Measurements from ENCODE around the gene MYO9B. TPM values are rescaled to one million over a fixed set of nuclear protein-coding genes. Genes with fewer than 3 reads are reported as not detected.

MYO9B gene, protein sequence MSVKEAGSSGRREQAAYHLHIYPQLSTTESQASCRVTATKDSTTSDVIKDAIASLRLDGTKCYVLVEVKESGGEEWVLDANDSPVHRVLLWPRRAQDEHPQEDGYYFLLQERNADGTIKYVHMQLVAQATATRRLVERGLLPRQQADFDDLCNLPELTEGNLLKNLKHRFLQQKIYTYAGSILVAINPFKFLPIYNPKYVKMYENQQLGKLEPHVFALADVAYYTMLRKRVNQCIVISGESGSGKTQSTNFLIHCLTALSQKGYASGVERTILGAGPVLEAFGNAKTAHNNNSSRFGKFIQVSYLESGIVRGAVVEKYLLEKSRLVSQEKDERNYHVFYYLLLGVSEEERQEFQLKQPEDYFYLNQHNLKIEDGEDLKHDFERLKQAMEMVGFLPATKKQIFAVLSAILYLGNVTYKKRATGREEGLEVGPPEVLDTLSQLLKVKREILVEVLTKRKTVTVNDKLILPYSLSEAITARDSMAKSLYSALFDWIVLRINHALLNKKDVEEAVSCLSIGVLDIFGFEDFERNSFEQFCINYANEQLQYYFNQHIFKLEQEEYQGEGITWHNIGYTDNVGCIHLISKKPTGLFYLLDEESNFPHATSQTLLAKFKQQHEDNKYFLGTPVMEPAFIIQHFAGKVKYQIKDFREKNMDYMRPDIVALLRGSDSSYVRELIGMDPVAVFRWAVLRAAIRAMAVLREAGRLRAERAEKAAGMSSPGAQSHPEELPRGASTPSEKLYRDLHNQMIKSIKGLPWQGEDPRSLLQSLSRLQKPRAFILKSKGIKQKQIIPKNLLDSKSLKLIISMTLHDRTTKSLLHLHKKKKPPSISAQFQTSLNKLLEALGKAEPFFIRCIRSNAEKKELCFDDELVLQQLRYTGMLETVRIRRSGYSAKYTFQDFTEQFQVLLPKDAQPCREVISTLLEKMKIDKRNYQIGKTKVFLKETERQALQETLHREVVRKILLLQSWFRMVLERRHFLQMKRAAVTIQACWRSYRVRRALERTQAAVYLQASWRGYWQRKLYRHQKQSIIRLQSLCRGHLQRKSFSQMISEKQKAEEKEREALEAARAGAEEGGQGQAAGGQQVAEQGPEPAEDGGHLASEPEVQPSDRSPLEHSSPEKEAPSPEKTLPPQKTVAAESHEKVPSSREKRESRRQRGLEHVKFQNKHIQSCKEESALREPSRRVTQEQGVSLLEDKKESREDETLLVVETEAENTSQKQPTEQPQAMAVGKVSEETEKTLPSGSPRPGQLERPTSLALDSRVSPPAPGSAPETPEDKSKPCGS (N-terminal part only)
- total RNA-seq (2014; rRNA removed; shearing (Covaris generic)): 32.9 and 40.8 TPM in 2 replicates

DNA sequence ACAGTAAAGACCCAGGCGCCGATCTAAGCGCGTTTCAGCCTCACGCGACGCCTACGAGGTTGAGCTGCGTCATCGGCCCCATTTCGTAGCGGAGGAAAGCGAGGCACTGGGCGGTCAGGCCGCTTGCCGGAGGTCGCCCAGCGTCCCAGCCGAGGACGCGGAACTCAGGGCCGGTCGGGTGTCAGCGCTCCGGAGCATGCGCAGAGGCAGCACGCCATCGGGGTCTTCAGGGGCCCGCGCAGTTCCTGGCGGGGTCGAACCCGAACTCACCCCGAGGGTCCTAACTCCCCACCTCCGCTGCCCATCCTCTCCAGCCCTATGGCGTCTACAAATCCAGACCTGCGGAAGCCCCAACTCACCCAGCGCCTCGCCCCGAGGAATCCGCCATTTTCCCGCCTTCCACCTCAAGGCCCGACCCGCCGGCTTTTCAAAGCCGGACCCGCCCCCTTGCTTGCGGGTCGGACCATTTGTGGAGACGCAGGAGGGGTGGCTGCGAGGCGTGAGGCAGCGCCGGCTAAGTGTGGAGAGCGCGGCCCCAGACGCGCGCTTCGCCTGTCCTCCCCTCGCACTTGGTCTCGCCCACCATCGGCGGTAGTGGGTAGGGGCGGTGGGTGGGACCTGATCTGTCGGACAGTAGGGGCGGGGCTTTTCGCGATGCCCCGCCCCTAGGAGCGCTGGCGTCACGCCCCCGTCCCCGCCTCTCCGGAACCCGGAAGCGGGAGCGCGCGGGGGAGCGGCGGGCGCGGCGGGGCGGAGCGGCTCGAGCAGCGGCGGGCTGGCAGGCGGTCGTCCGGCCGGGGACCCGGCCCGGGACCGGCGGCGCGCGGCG is at the start of gene MYO9B, which contains the start of gene HAUS8:
MYO9B (plus strand) TSS at position 743 of the 829 bp plus-strand sequence. CDS start 25,941 bp downstream, outside the sequence.
HAUS8 (minus strand) TSS at position 418 of the 829 bp plus-strand sequence; CDS start at position 388, 30 bp downstream.
- H3K36me3 ChIP-seq (replicated peaks; ENCODE audit: control insufficient read depth, insufficient read depth, low read length): peaks cover 11% of the 10 kb centered on the region
- H3K27me3 ChIP-seq (ENCODE audit: control insufficient read depth, insufficient read depth, low read length): no peaks in the 10 kb centered on the region
- DNase-seq: peak; percentile 99
- H3K4me3 ChIP-seq (ENCODE audit: insufficient read depth, low read depth, low read length): peak within 1 kb of the TSS; percentile 82

DNA sequence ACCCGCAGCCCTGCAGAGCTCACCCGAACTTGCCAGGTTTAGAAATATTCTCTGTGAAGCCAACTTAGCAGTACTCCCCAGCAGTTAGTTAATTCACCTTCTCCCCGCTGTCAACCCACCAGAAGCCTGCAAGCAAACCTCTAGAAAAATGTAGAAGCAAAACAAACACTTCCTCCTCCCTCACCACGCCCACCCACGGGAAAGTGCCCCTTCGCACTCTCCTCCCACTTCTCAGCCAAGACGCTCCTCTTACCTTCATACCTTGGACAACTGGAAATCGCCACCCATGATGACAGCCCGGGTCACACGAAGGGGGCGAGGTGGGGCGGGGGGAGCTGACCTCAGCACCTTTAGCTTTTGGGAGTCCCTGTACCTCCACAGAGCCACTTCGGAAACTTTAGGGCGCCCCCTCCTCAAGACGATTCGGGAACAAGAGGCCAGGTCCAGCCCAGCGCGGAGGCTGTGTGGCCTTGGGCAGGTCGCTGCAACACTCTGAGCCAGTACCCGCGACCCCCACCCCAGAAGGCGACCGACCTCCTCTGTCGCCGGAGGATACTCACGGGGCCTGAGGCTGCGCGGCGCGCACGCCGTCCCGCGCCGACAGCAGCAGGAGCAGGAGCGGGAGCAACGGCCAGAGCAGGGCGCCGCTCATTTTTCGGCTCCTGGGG is 49.5 kb upstream of the MYO9B start:
- no peaks in the 10 kb centered on the region for H3K36me3 ChIP-seq (replicated peaks; ENCODE audit: control insufficient read depth, insufficient read depth, low read length)
- DNase-seq: peak; percentile 75
- H3K4me3 ChIP-seq (ENCODE audit: insufficient read depth, low read depth, low read length): peak overlapping the region; percentile 76
- H3K27me3 ChIP-seq (ENCODE audit: control insufficient read depth, insufficient read depth, low read length): peaks cover 10% of the 10 kb centered on the region

DNA sequence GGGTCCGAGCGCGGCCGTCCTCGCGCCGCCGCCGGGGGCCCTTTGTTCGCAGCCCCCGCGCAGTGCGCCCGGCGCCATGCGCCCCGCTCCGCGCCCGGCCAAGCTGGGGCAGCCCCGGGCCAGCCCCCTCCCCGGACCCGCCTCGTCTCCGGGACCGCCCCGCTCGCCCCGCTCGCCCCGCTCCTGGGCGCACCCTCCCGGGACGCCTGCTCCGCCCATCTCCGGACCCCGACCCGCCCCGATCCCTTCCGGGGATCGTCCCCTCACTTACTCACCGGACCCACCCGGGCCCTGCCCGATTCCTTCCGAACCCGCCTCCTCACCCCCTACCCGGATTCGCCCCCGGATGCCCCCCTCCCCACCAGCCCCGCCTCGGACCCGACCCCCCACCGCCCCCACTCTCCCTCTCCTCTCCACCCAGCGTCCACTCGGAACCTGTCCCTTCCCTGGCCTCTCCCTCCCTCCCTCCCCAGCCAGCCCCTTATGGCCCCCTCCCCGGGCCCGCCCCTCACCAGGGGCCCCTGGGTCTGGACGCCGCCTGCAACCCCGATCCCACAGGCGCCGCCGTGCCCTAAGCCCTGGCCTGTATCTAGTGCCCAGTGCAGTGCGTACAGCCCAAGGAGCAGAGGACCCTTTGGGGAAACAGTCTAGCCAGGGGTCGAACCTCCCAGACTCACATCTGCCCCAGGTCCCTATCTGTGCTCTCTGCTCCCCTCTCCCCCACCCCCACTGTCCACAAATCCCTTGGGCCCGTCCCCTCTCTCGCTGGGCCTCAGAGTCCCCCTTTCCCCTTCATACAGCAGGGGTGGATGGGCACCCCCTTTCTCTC is 48.7 kb upstream of the MYO9B start, which contains the start of gene CPAMD8:
CPAMD8 (minus strand) TSS at position 105 of the 829 bp plus-strand sequence. CDS start 168 bp downstream, outside the sequence.
- peaks cover 10% of the 10 kb centered on the region for H3K27me3 ChIP-seq (ENCODE audit: control insufficient read depth, insufficient read depth, low read length)
- H3K4me3 ChIP-seq (ENCODE audit: insufficient read depth, low read depth, low read length): peak within 1 kb of the TSS; percentile 76
- peak; percentile 95 for DNase-seq
- no peaks in the 10 kb centered on the region for H3K36me3 ChIP-seq (replicated peaks; ENCODE audit: control insufficient read depth, insufficient read depth, low read length)

DNA sequence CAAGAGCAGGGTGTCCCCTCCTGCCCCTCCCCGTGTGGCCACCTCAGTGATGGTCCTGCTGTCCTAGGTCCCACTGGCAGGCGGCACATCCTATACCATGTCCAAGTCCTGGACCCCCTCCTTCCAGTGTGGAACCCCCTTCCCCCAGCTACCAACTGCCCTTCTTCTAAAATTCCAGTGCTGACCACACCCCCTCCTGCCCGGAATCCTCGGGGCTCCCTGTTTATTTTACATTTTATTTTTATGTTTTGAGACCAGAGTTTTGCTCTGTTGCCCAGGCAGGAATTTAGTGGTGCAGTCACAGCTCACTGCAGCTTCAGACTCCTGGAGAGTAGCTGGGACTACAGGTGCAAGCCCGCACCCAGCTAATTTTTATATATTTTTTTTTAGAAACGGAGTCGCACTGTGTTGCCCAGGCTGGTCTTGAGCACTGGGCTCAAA is 48.0 kb upstream of the MYO9B start:
- Histone ChIP-seq H3K4me3 (ENCODE audit: insufficient read depth, low read depth, low read length) (peak overlapping the region; percentile 40; the same call in 1 of the 2 replicates), H3K27me3 (ENCODE audit: control insufficient read depth, insufficient read depth, low read length) (peaks cover 10% of the 10 kb centered on the region), H3K36me3 (replicated peaks; ENCODE audit: control insufficient read depth, insufficient read depth, low read length) (no peaks in the 10 kb centered on the region)
- DNase-seq: no peak

DNA sequence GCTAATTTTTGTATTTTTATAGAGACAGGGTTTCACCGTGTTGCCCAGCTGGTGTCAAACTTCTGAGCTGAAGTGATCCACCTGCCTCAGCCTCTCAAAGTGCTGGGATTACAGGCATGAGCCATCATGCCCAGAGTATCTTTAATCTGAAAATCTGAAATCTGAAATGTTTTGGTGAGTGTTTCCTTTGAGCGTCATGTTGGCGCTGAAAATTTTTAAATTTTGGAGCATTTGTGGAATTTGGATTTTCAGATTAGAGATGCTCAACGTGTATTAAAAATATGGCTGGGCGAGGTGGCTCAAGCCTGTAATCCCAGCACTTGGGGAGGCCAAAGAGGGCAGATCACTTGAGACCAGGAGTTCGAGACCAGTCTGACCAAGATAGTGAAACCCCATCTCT is 43.8 kb upstream of the MYO9B start:
- DNase-seq: no peak
- no peaks in the 10 kb centered on the region; the same call in 1 of the 2 replicates for H3K27me3 ChIP-seq (ENCODE audit: control insufficient read depth, insufficient read depth, low read length)
- H3K36me3 ChIP-seq (replicated peaks; ENCODE audit: control insufficient read depth, insufficient read depth, low read length): no peaks in the 10 kb centered on the region
- no peak overlapping the region for H3K4me3 ChIP-seq (ENCODE audit: insufficient read depth, low read depth, low read length)

DNA sequence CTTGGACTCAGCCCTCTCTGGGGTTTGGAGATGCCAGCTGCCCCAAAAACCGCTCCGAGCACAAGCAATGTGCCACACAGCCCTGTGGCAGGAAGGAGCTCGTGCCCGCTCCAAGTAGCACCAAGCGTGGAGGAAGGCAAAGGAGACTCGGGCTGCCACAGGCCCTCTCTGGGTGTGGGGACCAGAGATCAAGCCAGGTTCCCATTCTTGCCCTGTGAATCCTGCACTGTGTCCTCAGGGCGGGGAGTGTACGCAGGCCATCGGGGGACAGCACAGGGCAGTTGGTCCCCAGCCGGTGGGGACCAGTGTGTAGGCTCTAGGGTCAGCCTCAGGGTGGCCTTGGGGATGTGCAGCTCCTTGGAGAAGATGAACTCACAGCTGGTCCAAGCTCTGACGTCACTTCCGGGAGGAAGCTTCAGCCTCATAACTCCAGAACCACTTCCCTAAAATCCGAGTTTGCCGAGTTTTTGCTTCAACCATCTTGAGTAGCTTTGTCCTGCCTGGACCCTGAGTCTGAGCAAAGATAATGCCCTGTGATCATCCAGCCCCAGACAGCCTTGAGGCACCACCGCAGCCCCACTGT is 39.6 kb upstream of the MYO9B start:
- Histone ChIP-seq H3K36me3 (replicated peaks; ENCODE audit: control insufficient read depth, insufficient read depth, low read length) (no peaks in the 10 kb centered on the region), H3K4me3 (ENCODE audit: insufficient read depth, low read depth, low read length) (no peak overlapping the region), H3K27me3 (ENCODE audit: control insufficient read depth, insufficient read depth, low read length) (no peaks in the 10 kb centered on the region)
- peak; percentile 30 for DNase-seq

DNA sequence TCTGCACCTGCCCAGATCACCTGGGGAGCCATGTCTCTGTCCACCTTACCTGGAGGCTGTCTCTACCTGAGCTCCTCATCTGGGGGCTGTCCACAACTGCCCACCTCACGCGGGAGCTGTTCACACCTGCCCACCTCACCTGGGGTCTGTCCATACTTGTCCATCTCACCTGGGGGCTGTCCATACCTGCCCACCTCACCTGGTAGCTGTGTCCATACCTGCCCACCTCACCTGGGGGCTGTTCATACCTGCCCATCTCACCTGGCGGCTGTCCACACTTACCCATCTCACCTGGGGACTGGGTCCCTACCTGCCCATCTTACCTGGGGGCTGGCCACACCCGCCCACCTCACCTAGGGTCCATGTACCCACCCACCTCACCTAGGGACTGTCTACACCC is 38.9 kb upstream of the MYO9B start:
- no peak overlapping the region for H3K4me3 ChIP-seq (ENCODE audit: insufficient read depth, low read depth, low read length)
- no peaks in the 10 kb centered on the region for H3K27me3 ChIP-seq (ENCODE audit: control insufficient read depth, insufficient read depth, low read length)
- DNase-seq: no peak
- no peaks in the 10 kb centered on the region for H3K36me3 ChIP-seq (replicated peaks; ENCODE audit: control insufficient read depth, insufficient read depth, low read length)

DNA sequence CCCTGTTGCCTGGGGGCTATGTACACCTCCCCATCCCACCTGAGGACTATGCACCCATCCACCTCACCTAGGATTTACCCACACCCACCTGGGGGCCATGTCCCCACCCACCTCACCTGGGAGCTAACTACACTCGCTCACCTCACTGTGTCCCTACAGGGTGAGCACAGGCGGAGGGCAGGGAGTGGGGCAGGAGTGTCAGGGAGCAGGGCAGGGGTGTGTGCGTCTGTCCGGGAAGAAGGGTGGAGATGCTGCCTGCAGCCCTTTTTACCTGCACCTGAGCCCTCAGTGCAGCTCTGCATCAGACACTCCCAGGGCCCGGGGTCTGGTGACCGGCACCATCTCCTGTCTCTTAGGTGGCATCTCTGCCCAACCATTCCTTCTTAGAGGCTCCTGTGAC is 38.4 kb upstream of the MYO9B start:
- Histone ChIP-seq H3K36me3 (replicated peaks; ENCODE audit: control insufficient read depth, insufficient read depth, low read length) (no peaks in the 10 kb centered on the region), H3K27me3 (ENCODE audit: control insufficient read depth, insufficient read depth, low read length) (no peaks in the 10 kb centered on the region), H3K4me3 (ENCODE audit: insufficient read depth, low read depth, low read length) (no peak overlapping the region)
- peak; percentile 36 for DNase-seq

DNA sequence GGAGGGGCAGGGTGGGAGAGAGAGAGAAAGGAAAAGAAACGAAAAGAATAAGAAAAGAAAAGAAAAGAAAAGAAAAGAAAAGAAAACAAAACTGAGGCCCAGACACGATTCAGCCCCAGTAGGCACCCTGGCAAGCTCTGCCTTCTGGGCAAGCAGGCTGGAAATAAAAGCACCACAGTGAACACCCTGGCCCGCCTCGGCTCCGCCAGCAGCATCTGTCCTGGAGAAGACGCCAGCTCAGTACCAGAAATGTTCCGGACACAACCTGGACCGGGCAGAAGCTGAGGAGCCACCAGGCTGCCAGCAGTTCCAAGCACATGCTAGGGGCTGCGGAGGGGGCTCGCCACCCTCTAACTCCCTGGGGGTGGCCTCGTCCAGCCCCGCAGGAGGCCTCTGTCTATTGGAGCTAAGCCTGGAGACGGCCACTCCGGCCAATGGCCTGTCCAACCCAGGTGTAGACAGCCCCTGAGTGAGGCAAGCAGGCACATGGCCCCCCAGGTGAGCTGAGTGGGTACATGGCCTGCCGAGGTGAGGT is 37.5 kb upstream of the MYO9B start:
- H3K4me3 ChIP-seq (ENCODE audit: insufficient read depth, low read depth, low read length): no peak overlapping the region
- H3K36me3 ChIP-seq (replicated peaks; ENCODE audit: control insufficient read depth, insufficient read depth, low read length): no peaks in the 10 kb centered on the region
- H3K27me3 ChIP-seq (ENCODE audit: control insufficient read depth, insufficient read depth, low read length): no peaks in the 10 kb centered on the region
- peak; percentile 48 for DNase-seq

DNA sequence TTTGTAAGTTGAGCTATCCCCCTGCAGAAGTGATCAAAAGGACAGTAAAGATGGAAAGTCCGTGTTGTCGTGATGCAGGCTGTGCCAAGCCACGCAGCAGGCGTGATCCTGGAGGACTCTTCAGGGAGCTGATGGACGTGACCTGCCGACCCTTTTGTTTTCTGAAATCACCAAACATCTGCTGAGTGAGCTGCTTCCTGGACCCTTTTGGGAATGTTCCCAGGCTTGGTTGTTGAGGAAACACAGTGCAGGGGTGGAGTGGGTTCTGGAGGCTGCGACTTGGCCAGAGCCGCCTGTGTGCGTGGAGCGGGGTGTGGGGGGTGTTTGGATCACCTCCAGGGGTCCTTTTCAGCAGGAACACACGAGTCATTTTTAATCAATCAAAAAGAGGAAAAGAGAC is 33.6 kb upstream of the MYO9B start:
- no peaks in the 10 kb centered on the region for H3K27me3 ChIP-seq (ENCODE audit: control insufficient read depth, insufficient read depth, low read length)
- no peaks in the 10 kb centered on the region for H3K36me3 ChIP-seq (replicated peaks; ENCODE audit: control insufficient read depth, insufficient read depth, low read length)
- H3K4me3 ChIP-seq (ENCODE audit: insufficient read depth, low read depth, low read length): no peak overlapping the region
- peak; percentile 46 for DNase-seq

DNA sequence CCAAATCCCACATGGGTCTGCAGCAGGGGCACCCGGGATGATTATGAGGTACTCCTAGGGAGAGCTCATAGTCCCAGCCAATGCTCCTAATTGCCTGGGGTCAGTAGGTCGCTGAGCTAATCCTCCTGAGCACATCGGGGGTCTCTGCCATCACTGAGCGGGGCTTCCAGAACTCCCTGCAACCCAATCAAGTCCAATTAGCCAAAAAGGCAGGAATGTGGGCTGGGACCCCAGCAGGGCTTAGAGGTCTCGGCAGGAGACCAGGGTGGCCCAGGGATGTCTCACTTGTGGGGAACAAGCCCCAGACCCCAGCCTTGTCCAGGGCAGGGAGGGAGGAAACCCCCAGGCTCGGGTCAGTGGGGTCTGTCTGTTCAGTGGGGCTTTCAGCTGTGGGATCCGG is 31.8 kb upstream of the MYO9B start:
- H3K36me3 ChIP-seq (replicated peaks; ENCODE audit: control insufficient read depth, insufficient read depth, low read length): no peaks in the 10 kb centered on the region
- H3K4me3 ChIP-seq (ENCODE audit: insufficient read depth, low read depth, low read length): no peak overlapping the region
- peak; percentile 43 for DNase-seq
- H3K27me3 ChIP-seq (ENCODE audit: control insufficient read depth, insufficient read depth, low read length): no peaks in the 10 kb centered on the region

Measured in H7 (cell line).